Measurements from ENCODE around the gene CILP2.

- TF ChIP-seq CTCF (conservative IDR thresholded peaks at IDR 0.05; ENCODE audit: low read depth, low read length) (no peak), USF2 (IDR thresholded peaks at IDR 0.05; ENCODE audit: low read depth, low read length) (peak; percentile 70; the same call in 1 of the 2 replicates), POLR2A (IDR thresholded peaks at IDR 0.05; ENCODE audit: low read depth, low read length) (no peak), CHD1 (IDR thresholded peaks at IDR 0.05; ENCODE audit: low read depth, low read length) (no peak), MAZ (IDR thresholded peaks at IDR 0.05; ENCODE audit: borderline replicate concordance, low read depth, low read length) (peak; percentile 15; the same call in 1 of the 2 replicates), CEBPB (IDR thresholded peaks at IDR 0.05; ENCODE audit: low read depth, low read length) (peak; percentile 98), MAFK (IDR thresholded peaks at IDR 0.05; ENCODE audit: low read depth, low read length) (no peak), BHLHE40 (IDR thresholded peaks at IDR 0.05; ENCODE audit: low read depth, low read length) (0 out of 2 replicates have a peak, but pooled peaks have one; percentile 31), RCOR1 (IDR thresholded peaks at IDR 0.05; ENCODE audit: insufficient replicate concordance, low read length) (no peak), RAD21 (IDR thresholded peaks at IDR 0.05; ENCODE audit: low read length) (no peak), MXI1 (IDR thresholded peaks at IDR 0.05; ENCODE audit: borderline replicate concordance, low read depth, low read length) (no peak; the same call in 1 of the 2 replicates)
These were observed 53.2 kb downstream of the CILP2 start for GRCh38 chr19:19591133-19591825.

Measured in IMR-90 (cell line).